Measurements from ENCODE around the gene RPRD1B. TPM values are rescaled to one million over a fixed set of nuclear protein-coding genes. Genes with fewer than 3 reads are reported as not detected.

RPRD1B gene
- total and polyA plus RNA-seq, 2 of the 13 experiments (the other 11 are each of a cell fraction or from before 2014, with no cell fraction given): 31.1 to 41.5 TPM

DNA sequence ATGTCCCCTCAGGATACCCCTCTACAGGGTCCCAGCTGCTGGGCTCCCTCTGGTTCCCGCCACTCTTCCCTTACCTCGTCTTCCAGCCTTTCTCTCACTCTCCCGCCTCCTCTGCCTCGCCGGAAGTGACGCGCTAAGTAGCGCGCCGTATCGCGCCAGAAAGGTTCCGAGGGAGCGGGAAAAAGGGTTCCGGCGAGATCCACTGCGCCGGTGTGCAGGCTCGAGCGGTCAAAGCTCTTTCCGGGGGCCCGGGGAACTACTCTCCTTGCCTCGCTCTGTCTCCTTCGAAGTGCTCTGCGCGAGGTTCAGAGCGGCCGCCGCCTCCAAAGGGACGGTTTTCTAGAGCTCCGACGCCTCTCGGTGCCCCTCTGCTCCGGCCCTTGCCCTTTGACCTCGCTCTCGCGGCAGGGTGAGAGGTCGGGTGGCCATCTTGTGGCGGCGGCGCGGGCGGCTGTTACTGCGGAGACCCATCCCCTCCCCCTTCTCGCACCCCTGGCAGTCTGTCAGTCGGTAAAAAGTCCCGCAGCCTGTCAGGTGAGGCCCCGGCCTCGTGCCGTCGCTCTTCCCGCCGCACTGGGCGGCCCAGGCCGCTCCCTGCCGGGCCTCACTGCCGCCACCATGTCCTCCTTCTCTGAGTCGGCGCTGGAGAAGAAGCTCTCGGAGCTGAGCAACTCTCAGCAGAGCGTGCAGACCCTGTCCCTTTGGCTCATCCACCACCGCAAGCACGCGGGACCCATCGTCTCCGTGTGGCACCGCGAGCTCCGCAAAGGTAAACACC, at the start of gene RPRD1B, which contains the start of gene TTI1 (continued):
- TF ChIP-seq, protein P1, sequence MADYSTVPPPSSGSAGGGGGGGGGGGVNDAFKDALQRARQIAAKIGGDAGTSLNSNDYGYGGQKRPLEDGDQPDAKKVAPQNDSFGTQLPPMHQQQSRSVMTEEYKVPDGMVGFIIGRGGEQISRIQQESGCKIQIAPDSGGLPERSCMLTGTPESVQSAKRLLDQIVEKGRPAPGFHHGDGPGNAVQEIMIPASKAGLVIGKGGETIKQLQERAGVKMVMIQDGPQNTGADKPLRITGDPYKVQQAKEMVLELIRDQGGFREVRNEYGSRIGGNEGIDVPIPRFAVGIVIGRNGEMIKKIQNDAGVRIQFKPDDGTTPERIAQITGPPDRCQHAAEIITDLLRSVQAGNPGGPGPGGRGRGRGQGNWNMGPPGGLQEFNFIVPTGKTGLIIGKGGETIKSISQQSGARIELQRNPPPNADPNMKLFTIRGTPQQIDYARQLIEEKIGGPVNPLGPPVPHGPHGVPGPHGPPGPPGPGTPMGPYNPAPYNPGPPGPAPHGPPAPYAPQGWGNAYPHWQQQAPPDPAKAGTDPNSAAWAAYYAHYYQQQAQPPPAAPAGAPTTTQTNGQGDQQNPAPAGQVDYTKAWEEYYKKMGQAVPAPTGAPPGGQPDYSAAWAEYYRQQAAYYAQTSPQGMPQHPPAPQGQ (CRISPR knock-in tag; IDR thresholded peaks at IDR 0.05; ENCODE audit: borderline replicate concordance): 0 out of 2 replicates have a peak, but pooled peaks have one; percentile 18
- peak; percentile 89; the same call in 1 of the 2 replicates for TF ChIP-seq HOXA9 (CRISPR knock-in tag; IDR thresholded peaks at IDR 0.05; ENCODE audit: borderline replicate concordance)
- TF ChIP-seq NR3C1 (CRISPR knock-in tag; IDR thresholded peaks at IDR 0.05): no peak
- TF ChIP-seq, protein P2, sequence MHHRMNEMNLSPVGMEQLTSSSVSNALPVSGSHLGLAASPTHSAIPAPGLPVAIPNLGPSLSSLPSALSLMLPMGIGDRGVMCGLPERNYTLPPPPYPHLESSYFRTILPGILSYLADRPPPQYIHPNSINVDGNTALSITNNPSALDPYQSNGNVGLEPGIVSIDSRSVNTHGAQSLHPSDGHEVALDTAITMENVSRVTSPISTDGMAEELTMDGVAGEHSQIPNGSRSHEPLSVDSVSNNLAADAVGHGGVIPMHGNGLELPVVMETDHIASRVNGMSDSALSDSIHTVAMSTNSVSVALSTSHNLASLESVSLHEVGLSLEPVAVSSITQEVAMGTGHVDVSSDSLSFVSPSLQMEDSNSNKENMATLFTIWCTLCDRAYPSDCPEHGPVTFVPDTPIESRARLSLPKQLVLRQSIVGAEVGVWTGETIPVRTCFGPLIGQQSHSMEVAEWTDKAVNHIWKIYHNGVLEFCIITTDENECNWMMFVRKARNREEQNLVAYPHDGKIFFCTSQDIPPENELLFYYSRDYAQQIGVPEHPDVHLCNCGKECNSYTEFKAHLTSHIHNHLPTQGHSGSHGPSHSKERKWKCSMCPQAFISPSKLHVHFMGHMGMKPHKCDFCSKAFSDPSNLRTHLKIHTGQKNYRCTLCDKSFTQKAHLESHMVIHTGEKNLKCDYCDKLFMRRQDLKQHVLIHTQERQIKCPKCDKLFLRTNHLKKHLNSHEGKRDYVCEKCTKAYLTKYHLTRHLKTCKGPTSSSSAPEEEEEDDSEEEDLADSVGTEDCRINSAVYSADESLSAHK (CRISPR knock-in tag; IDR thresholded peaks at IDR 0.05; ENCODE audit: borderline replicate concordance): no peak; the same call in 1 of the 2 replicates
- TF ChIP-seq NONO (IDR thresholded peaks at IDR 0.05): no peak
- peak; percentile 93 for TF ChIP-seq NONO (CRISPR knock-in tag; conservative IDR thresholded peaks at IDR 0.05)
- TF ChIP-seq, protein P3, sequence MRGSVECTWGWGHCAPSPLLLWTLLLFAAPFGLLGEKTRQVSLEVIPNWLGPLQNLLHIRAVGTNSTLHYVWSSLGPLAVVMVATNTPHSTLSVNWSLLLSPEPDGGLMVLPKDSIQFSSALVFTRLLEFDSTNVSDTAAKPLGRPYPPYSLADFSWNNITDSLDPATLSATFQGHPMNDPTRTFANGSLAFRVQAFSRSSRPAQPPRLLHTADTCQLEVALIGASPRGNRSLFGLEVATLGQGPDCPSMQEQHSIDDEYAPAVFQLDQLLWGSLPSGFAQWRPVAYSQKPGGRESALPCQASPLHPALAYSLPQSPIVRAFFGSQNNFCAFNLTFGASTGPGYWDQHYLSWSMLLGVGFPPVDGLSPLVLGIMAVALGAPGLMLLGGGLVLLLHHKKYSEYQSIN (CRISPR knock-in tag; IDR thresholded peaks at IDR 0.05; ENCODE audit: borderline replicate concordance): no peak
- TF ChIP-seq ZNF652 (CRISPR knock-in tag; IDR thresholded peaks at IDR 0.05; ENCODE audit: borderline replicate concordance, low read depth): 0 out of 2 replicates have a peak, but pooled peaks have one; percentile 7
- TF ChIP-seq ZNF672 (CRISPR knock-in tag; IDR thresholded peaks at IDR 0.05): no peak
- peak; percentile 32; the same call in 1 of the 2 replicates for TF ChIP-seq ZNF263 (CRISPR knock-in tag; IDR thresholded peaks at IDR 0.05)
- peak; percentile 98 for TF ChIP-seq ZNF879 (CRISPR knock-in tag; IDR thresholded peaks at IDR 0.05)
- TF ChIP-seq KDM3A (CRISPR knock-in tag; IDR thresholded peaks at IDR 0.05; ENCODE audit: low read depth): peak; percentile 84
- TF ChIP-seq NR2C2 (CRISPR knock-in tag; IDR thresholded peaks at IDR 0.05; ENCODE audit: borderline replicate concordance): peak; percentile 100
- TF ChIP-seq ZNF451 (CRISPR knock-in tag; IDR thresholded peaks at IDR 0.05): 0 out of 2 replicates have a peak, but pooled peaks have one; percentile 3
- TF ChIP-seq, protein P4, sequence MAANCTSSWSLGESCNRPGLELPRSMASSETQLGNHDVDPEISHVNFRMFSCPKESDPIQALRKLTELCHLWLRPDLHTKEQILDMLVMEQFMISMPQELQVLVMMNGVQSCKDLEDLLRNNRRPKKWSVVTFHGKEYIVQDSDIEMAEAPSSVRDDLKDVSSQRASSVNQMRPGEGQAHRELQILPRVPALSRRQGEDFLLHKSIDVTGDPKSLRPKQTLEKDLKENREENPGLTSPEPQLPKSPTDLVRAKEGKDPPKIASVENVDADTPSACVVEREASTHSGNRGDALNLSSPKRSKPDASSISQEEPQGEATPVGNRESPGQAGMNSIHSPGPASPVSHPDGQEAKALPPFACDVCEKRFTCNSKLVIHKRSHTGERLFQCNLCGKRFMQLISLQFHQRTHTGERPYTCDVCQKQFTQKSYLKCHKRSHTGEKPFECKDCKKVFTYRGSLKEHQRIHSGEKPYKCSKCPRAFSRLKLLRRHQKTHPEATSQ (CRISPR knock-in tag; IDR thresholded peaks at IDR 0.05; ENCODE audit: borderline replicate concordance): peak; percentile 91
- peak; percentile 38; the same call in 1 of the 2 replicates for TF ChIP-seq MEIS2 (CRISPR knock-in tag; IDR thresholded peaks at IDR 0.05)
- peak; percentile 99; the same call in 1 of the 2 replicates for TF ChIP-seq ZNF558 (CRISPR knock-in tag; IDR thresholded peaks at IDR 0.05; ENCODE audit: borderline replicate concordance)
- peak; percentile 74 for TF ChIP-seq GATAD2A (CRISPR knock-in tag; IDR thresholded peaks at IDR 0.05)
- no peak for TF ChIP-seq SP1 (IDR thresholded peaks at IDR 0.05)
- peak; percentile 77; the same call in 1 of the 2 replicates for TF ChIP-seq SP1 (CRISPR knock-in tag; IDR thresholded peaks at IDR 0.05)
- no peak for TF ChIP-seq ZNF121 (CRISPR knock-in tag; IDR thresholded peaks at IDR 0.05)
